ENCODE measurements around the gene CRNN. TPM values are rescaled to one million over a fixed set of nuclear protein-coding genes. Genes with fewer than 3 reads are reported as not detected.
A peak's percentile ranks its signal among the peaks of the same experiment; 100 is the strongest.

CRNN gene
- total RNA-seq, 4 donors from 2014 or later = not detected

DNA sequence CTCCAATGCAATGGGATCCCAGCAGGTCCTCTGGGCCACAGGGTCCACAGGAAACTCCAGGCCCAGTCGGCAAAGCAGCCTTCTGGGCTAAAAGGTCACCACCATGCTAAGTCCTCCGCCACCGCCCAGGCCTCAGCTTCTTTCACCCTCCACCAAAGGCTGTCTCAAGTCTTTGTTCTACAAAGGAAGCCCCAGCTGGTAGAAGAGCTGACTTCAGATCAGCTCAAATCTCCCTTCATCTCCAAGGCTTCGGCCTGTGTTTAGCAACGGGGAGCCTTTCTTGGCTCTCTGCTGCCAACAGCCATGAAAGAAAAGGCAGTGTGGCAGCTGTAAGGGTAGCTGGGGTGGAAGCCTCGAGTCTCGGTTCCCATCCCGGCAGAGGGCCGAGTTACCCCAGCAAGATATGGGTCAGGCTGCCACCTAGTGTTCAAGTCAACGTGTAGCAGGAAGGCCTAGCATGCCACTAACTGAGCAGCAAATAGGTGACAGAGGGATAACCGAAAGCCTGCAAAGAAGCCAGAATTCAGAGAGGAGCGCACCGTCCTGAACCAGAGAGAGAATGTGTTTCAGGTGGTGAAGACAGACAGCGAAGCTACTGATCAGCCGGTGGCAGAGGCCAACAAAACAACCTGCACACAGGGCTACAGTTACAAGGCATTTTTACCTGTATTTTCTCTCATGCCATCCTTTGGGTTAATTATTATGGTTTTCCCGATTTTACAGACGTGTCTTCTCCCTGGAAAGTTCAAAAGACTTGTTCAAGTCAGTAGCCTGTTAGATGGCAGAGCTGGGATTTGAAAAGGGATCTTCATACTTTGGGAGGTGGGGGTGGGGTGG lies 26.8 kb upstream of the CRNN start:
- no peak overlapping the region for H3K27ac ChIP-seq
- H3K4me3 ChIP-seq = no peak overlapping the region
- ATAC-seq (peak; percentile 56 to 60), DNase-seq (peak; percentile 16 to 29)
- no peaks in the 10 kb centered on the region for H3K9me3 ChIP-seq
- intact Hi-C loops (cut with DNase I; ENCODE audit: low total_unique reads) = loop anchor here (1.0 to 2.0 kb wide), 2 partner anchors 252 to 389 kb away; no protein-coding TSS in a partner anchor
- in situ Hi-C loops (cut with MboI; ENCODE audit: low sequenced_read_pairs in 4 of 4) = loop anchor here in 2 of 4 donors (10.0 kb wide), 2 partner anchors 256 to 386 kb away; no protein-coding TSS in a partner anchor
- no peaks in the 10 kb centered on the region for H3K36me3 ChIP-seq
- TF ChIP-seq, protein P1, sequence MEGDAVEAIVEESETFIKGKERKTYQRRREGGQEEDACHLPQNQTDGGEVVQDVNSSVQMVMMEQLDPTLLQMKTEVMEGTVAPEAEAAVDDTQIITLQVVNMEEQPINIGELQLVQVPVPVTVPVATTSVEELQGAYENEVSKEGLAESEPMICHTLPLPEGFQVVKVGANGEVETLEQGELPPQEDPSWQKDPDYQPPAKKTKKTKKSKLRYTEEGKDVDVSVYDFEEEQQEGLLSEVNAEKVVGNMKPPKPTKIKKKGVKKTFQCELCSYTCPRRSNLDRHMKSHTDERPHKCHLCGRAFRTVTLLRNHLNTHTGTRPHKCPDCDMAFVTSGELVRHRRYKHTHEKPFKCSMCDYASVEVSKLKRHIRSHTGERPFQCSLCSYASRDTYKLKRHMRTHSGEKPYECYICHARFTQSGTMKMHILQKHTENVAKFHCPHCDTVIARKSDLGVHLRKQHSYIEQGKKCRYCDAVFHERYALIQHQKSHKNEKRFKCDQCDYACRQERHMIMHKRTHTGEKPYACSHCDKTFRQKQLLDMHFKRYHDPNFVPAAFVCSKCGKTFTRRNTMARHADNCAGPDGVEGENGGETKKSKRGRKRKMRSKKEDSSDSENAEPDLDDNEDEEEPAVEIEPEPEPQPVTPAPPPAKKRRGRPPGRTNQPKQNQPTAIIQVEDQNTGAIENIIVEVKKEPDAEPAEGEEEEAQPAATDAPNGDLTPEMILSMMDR (IDR thresholded peaks at IDR 0.05 in 4 of 5, conservative IDR thresholded peaks at IDR 0.05 in 1 of 5) = peak; percentile 26 to 71 (median 54)
- no peak for TF ChIP-seq POLR2A (IDR thresholded peaks at IDR 0.05)
- H3K27me3 ChIP-seq = peaks cover 0 to 2% (median 0%) of the 10 kb centered on the region in 3 donors
- no peaks in the 10 kb centered on the region for H3K4me1 ChIP-seq

DNA sequence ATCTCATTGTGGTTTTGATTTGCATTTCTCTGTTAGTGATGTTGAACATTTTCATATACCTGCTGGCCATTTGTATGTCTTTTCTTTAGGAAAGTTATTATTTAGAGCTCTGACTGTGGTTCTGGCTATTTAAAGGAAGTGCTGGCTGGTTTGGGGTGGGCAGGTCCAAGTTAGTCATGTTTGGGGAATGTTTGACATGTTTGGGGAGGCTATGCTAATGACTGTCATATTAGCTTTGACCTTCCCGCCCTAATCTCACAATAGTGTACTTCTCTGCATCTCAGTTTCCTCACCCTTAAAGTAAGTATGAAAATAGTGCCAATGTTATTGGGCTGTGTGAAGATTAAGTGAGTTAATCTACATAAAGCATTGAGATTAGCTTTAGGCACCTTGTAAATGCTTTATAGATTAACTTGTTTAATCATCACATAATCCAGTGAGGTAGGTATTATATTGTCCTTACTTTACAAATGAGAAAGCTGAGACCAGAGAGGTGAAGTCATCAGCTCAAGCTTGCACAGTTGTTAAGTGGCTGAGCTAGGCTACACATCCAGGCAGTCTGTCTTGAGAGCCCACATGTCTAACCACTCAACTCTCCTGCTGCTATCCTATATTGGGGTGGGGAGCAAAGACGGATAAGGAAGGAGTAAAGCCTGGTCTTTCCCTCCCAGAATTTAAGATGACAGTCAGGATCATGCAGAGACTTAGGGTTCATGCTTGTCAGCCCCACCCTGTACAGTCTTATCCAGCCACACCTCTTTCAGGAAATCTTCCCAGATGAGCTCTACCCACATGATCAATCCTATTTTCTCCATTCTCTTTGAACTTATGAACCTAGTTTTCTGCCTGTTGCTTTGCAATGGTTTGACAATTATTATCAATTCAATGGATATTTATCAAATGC lies 22.8 kb upstream of the CRNN start:
- DNase-seq = no peak
- intact Hi-C loops (cut with DNase I; ENCODE audit: low total_unique reads) = no loop called here

DNA sequence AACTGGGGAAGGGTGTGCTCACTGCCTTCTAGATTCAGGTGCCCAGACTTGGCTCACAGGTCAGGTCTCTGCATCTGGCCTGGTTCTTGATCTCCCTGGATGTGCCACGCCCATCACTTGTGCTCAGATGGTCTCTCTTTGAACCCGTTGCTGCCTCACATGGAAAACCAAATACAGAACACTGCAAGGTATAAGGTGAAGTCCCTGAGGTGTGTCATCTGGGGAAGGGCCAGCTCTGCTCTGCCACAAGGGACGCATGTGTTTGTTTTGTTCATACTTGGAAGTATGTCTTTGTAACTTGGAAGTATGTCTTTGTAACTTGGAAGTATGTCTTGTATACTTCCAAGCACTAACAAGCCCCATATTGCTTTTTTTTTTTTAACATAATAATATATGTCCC lies 13.4 kb upstream of the CRNN start:
- in situ Hi-C loops (cut with MboI; ENCODE audit: low sequenced_read_pairs in 4 of 4) = no loop called here
- Histone ChIP-seq H3K4me1 (no peaks in the 10 kb centered on the region), H3K4me3 (no peak overlapping the region), H3K9me3 (no peaks in the 10 kb centered on the region), H3K36me3 (no peaks in the 10 kb centered on the region), H3K27ac (no peak overlapping the region), H3K27me3 (no peaks in the 10 kb centered on the region)
- TF ChIP-seq, protein P1 (IDR thresholded peaks at IDR 0.05 in 4 of 5, conservative IDR thresholded peaks at IDR 0.05 in 1 of 5) = no peak
- no peak for TF ChIP-seq POLR2A (IDR thresholded peaks at IDR 0.05)
- intact Hi-C loops (cut with DNase I; ENCODE audit: low total_unique reads) = no loop called here
- no peak for DNase-seq
- no peak for ATAC-seq

More for the DNA sequence above, 22.8 kb upstream of the CRNN start:
- Histone ChIP-seq H3K27me3 (peaks cover 0 to 2% (median 0%) of the 10 kb centered on the region in 3 donors), H3K9me3 (no peaks in the 10 kb centered on the region), H3K4me3 (no peak overlapping the region), H3K4me1 (no peaks in the 10 kb centered on the region), H3K27ac (no peak overlapping the region), H3K36me3 (no peaks in the 10 kb centered on the region)
- TF ChIP-seq POLR2A (IDR thresholded peaks at IDR 0.05) = no peak
- TF ChIP-seq, protein P1 (IDR thresholded peaks at IDR 0.05 in 4 of 5, conservative IDR thresholded peaks at IDR 0.05 in 1 of 5) = no peak
- in situ Hi-C loops (cut with MboI; ENCODE audit: low sequenced_read_pairs in 4 of 4) = no loop called here
- no peak for ATAC-seq

DNA sequence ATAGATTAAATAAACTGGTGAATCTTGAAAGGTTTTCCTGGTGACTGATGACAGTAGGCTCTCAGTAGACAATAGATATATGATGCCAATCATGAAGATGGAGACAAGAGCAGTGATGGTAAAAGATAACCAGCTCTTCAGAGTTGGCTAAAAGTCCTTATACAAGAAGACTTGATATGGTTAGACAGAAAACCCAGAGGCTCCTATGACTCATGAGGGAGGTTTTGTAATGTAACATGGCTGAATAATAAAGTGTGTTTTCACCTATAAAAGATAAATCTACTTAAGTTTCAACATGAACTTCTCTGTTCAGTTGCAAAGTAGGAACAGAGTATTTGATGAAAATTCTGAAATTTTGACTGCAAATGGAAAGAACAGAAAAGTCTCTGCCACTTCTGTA lies 12.7 kb upstream of the CRNN start:
- intact Hi-C loops (cut with DNase I; ENCODE audit: low total_unique reads) = no loop called here
- in situ Hi-C loops (cut with MboI; ENCODE audit: low sequenced_read_pairs in 4 of 4) = no loop called here
- H3K36me3 ChIP-seq = no peaks in the 10 kb centered on the region
- H3K9me3 ChIP-seq = no peaks in the 10 kb centered on the region
- DNase-seq = no peak
- no peaks in the 10 kb centered on the region for H3K27me3 ChIP-seq
- no peak overlapping the region for H3K4me3 ChIP-seq
- H3K4me1 ChIP-seq = no peaks in the 10 kb centered on the region
- no peak for ATAC-seq
- no peak overlapping the region for H3K27ac ChIP-seq
- no peak for TF ChIP-seq POLR2A (IDR thresholded peaks at IDR 0.05)
- TF ChIP-seq, protein P1 (IDR thresholded peaks at IDR 0.05 in 4 of 5, conservative IDR thresholded peaks at IDR 0.05 in 1 of 5) = no peak
